Measurements from ENCODE around the gene GPSM1. TPM values are rescaled to one million over a fixed set of nuclear protein-coding genes. Genes with fewer than 3 reads are reported as not detected.
"Not testable (repeated sequence)": the region's sequence is repeated elsewhere in the genome, so short reads cannot be mapped to it uniquely, and the experiment has no call there.

The GPSM1 gene
- total and polyA plus RNA-seq, 4 donors, result 0.11 to 2.9 (median 1.6) TPM

DNA sequence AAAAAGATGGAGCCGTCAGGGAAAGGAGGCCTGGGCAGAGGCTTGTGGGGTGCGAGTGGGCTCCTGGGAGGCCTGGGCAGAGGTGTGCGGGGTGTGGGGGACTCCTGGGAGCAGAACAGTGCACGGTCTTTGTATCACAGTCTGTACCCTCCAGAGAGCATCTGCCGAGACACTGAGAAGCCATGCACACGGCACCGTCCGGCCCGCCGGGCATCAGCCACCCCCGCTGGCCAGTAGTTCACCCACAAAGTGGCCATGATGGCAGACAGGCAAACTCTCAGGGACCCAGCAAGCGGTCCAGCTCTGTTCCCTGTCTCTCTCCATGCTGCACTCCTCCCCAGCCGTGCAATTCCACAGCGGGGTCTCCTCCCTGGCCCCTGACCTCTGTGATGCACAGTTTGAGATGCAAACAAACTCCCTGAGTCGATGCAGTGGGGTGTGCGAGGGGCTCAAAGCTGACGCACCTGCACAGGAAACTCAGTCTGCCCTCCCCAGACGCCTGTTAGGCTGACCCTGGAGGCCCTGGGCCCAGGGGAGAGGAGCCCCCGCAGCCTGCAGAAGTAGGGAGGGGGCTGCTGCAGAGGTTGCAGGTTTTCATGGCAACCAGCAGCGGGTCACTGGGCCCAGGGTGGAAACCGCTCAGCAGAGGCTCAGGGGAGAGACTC, 9.1 kb upstream of the GPSM1 start:
- Histone ChIP-seq H3K36me3 (ENCODE audit: control insufficient read depth in 4 of 4, insufficient read depth in 3 of 4, low read depth in 1 of 4, low read length in 3 of 4) (no peaks in the 10 kb centered on the region), H3K4me3 (ENCODE audit: low read depth in 1 of 3, low read length in 3 of 3) (no peak overlapping the region), H3K4me1 (ENCODE audit: control insufficient read depth in 4 of 4, insufficient read depth in 4 of 4, low read length in 3 of 4) (no peaks in the 10 kb centered on the region), H3K27me3 (ENCODE audit: control insufficient read depth in 4 of 4, insufficient read depth in 4 of 4, low read length in 3 of 4) (no peaks in the 10 kb centered on the region), H3K9me3 (ENCODE audit: control insufficient read depth in 4 of 4, low read length in 3 of 4) (peaks cover 0 to 8% (median 5%) of the 10 kb centered on the region in 4 donors), H3K9ac (ENCODE audit: low read depth in 1 of 2, low read length in 2 of 2) (no peak overlapping the region), H3K27ac (ENCODE audit: low read depth in 1 of 2, low read length in 2 of 2) (no peak overlapping the region)
- DNase-seq (ENCODE audit: low spot score), result no peak
- 84% methylated on average over 21 of the region's 21 CpGs for WGBS
- TF ChIP-seq JUND (IDR thresholded peaks at IDR 0.05), result no peak
- TF ChIP-seq, protein P1, sequence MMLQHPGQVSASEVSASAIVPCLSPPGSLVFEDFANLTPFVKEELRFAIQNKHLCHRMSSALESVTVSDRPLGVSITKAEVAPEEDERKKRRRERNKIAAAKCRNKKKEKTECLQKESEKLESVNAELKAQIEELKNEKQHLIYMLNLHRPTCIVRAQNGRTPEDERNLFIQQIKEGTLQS (IDR thresholded peaks at IDR 0.05), result no peak
- TF ChIP-seq FOXA1 (IDR thresholded peaks at IDR 0.05), result no peak

DNA sequence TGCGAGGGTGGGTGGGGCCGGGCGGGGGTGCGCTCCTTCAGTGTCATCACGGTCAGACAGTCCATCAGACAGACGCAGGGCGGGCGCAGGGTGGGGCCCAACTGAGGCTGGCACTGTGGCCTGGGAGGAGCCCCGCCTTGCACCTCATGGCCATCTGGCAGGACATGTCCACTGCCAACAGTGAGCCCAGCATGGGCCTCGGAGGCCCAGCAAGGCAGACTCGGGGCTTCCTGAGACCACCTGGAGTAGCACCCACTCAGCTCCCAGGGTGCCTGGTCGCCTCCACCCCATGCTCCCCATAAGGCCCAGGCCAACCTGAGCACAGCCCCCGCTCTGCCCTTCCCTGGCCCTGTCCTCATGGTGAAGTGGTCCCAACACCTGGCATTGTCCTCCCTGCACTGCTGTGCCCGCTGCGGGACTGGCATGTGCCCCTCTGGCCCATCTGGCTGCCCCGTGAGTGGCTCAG, 8.5 kb upstream of the GPSM1 start:
- Histone ChIP-seq H3K9ac (ENCODE audit: low read depth in 1 of 2, low read length in 2 of 2) (no peak overlapping the region), H3K4me1 (ENCODE audit: control insufficient read depth in 4 of 4, insufficient read depth in 4 of 4, low read length in 3 of 4) (no peaks in the 10 kb centered on the region), H3K4me3 (ENCODE audit: low read depth in 1 of 3, low read length in 3 of 3) (no peak overlapping the region), H3K36me3 (ENCODE audit: control insufficient read depth in 4 of 4, insufficient read depth in 3 of 4, low read depth in 1 of 4, low read length in 3 of 4) (no peaks in the 10 kb centered on the region), H3K27me3 (ENCODE audit: control insufficient read depth in 4 of 4, insufficient read depth in 4 of 4, low read length in 3 of 4) (no peaks in the 10 kb centered on the region), H3K27ac (ENCODE audit: low read depth in 1 of 2, low read length in 2 of 2) (no peak overlapping the region), H3K9me3 (ENCODE audit: control insufficient read depth in 4 of 4, low read length in 3 of 4) (peaks cover 0 to 8% (median 5%) of the 10 kb centered on the region in 4 donors)
- TF ChIP-seq YY1 (IDR thresholded peaks at IDR 0.05) (no peak), HNF4G (IDR thresholded peaks at IDR 0.05) (no peak), RAD21 (IDR thresholded peaks at IDR 0.05) (no peak)
- TF ChIP-seq, protein P2, sequence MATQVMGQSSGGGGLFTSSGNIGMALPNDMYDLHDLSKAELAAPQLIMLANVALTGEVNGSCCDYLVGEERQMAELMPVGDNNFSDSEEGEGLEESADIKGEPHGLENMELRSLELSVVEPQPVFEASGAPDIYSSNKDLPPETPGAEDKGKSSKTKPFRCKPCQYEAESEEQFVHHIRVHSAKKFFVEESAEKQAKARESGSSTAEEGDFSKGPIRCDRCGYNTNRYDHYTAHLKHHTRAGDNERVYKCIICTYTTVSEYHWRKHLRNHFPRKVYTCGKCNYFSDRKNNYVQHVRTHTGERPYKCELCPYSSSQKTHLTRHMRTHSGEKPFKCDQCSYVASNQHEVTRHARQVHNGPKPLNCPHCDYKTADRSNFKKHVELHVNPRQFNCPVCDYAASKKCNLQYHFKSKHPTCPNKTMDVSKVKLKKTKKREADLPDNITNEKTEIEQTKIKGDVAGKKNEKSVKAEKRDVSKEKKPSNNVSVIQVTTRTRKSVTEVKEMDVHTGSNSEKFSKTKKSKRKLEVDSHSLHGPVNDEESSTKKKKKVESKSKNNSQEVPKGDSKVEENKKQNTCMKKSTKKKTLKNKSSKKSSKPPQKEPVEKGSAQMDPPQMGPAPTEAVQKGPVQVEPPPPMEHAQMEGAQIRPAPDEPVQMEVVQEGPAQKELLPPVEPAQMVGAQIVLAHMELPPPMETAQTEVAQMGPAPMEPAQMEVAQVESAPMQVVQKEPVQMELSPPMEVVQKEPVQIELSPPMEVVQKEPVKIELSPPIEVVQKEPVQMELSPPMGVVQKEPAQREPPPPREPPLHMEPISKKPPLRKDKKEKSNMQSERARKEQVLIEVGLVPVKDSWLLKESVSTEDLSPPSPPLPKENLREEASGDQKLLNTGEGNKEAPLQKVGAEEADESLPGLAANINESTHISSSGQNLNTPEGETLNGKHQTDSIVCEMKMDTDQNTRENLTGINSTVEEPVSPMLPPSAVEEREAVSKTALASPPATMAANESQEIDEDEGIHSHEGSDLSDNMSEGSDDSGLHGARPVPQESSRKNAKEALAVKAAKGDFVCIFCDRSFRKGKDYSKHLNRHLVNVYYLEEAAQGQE (IDR thresholded peaks at IDR 0.05), result no peak
- WGBS, result 87% methylated on average over 16 of the region's 16 CpGs
- no peak for DNase-seq (ENCODE audit: low spot score)

DNA sequence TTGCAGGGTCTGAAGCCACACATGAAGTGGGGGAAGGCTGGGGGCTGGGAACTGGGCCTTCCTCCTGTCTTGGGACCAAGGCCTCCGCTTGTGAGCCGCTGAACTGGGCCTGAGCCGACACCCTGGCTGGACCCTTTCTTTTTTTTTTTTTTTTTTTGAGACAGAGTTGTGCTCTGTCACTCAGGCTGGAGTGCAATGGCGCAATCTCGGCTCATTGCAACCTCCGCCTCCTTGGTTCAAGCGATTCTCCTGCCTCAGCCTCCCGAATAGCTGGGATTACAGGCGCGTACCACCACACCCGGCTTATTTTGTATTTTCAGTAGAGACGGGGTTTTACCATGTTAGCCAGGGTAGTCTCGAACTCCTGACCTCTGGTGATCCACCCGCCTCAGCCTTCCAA, 8.1 kb upstream of the GPSM1 start:
- DNase-seq (ENCODE audit: low spot score); H3K4me3 ChIP-seq (ENCODE audit: low read depth in 1 of 3, low read length in 3 of 3); H3K4me1 ChIP-seq (ENCODE audit: control insufficient read depth in 4 of 4, insufficient read depth in 4 of 4, low read length in 3 of 4); H3K9me3 ChIP-seq (ENCODE audit: control insufficient read depth in 4 of 4, low read length in 3 of 4); H3K9ac ChIP-seq (ENCODE audit: low read depth in 1 of 2, low read length in 2 of 2); H3K36me3 ChIP-seq (ENCODE audit: control insufficient read depth in 4 of 4, insufficient read depth in 3 of 4, low read depth in 1 of 4, low read length in 3 of 4); H3K27me3 ChIP-seq (ENCODE audit: control insufficient read depth in 4 of 4, insufficient read depth in 4 of 4, low read length in 3 of 4); H3K27ac ChIP-seq (ENCODE audit: low read depth in 1 of 2, low read length in 2 of 2): not testable (repeated sequence)
- WGBS, result 95% methylated on average over 14 of the region's 14 CpGs

DNA sequence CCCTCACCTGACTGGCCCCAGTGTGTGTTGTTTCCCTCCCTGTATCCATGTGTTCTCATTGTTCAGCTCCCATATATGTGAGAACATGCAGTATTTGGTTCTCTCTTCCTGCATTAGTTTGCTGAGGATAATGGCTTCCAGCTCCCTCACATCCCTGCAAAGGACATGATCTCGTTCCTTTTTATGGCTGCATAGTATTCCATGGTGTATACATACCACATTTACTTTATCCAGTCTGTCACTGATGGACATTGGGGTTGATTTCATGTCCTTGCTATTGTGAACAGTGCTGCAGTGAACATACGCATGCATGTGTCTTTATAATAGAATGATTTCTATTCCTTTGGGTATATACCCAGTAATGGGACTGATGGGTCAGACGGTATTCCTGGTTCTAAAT, 7.4 kb upstream of the GPSM1 start:
- H3K27ac ChIP-seq (ENCODE audit: low read depth in 1 of 2, low read length in 2 of 2); H3K36me3 ChIP-seq (ENCODE audit: control insufficient read depth in 4 of 4, insufficient read depth in 3 of 4, low read depth in 1 of 4, low read length in 3 of 4); DNase-seq (ENCODE audit: low spot score); H3K9me3 ChIP-seq (ENCODE audit: control insufficient read depth in 4 of 4, low read length in 3 of 4); H3K4me3 ChIP-seq (ENCODE audit: low read depth in 1 of 3, low read length in 3 of 3); H3K9ac ChIP-seq (ENCODE audit: low read depth in 1 of 2, low read length in 2 of 2); H3K27me3 ChIP-seq (ENCODE audit: control insufficient read depth in 4 of 4, insufficient read depth in 4 of 4, low read length in 3 of 4); H3K4me1 ChIP-seq (ENCODE audit: control insufficient read depth in 4 of 4, insufficient read depth in 4 of 4, low read length in 3 of 4): not testable (repeated sequence)
- 91% methylated on average over 3 of the region's 3 CpGs for WGBS

DNA sequence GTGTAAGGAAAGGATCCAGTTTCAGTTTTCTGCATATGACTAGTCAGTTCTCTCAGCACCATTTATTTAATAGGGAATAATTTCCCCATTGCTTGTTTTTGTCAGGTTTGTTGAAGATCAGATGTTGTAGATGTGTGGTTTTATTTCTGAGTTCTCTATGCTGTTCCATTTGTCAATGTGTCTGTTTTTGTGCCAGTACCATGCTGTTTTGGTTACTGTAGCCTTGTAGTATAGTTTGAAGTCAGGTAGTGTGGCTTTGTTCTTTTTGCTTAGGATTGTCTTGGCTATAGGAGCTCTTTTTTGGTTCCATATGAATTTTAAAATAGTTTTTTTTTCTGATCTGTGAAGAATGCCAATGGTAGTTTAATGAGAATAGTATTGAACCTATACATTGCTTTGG, 6.4 kb upstream of the GPSM1 start:
- H3K27ac ChIP-seq (ENCODE audit: low read depth in 1 of 2, low read length in 2 of 2); H3K27me3 ChIP-seq (ENCODE audit: control insufficient read depth in 4 of 4, insufficient read depth in 4 of 4, low read length in 3 of 4); DNase-seq (ENCODE audit: low spot score); H3K36me3 ChIP-seq (ENCODE audit: control insufficient read depth in 4 of 4, insufficient read depth in 3 of 4, low read depth in 1 of 4, low read length in 3 of 4); H3K4me1 ChIP-seq (ENCODE audit: control insufficient read depth in 4 of 4, insufficient read depth in 4 of 4, low read length in 3 of 4); H3K4me3 ChIP-seq (ENCODE audit: low read depth in 1 of 3, low read length in 3 of 3); H3K9ac ChIP-seq (ENCODE audit: low read depth in 1 of 2, low read length in 2 of 2); H3K9me3 ChIP-seq (ENCODE audit: control insufficient read depth in 4 of 4, low read length in 3 of 4): not testable (repeated sequence)

All from liver (tissue), 9 donors.